ENCODE measurements around the gene CDC40. TPM values are rescaled to one million over a fixed set of nuclear protein-coding genes. Genes with fewer than 3 reads are reported as not detected.

The CDC40 gene
- total RNA-seq, 4 donors from 2014 or later, result 11.8 to 25.9 (median 18.3) TPM

DNA sequence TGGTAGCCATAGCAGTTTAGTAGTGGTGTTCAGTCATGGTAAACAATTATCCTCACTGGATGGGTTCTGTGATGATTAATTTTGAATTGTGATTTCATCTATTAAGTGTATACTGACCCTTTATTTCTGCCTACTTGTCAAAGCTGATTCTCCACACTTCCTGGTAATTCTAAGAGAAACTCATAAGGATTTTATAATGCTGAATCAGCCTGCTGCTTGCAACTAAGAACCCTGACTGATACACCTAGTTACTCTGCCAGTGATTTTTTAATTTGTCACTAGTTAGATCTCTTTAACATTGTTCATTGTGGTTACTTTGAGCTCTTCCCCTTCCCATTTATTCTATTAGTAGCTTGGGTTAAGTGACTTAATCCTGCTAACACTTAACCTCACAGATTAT is 8.6 kb downstream of the CDC40 start:
- no peak for ATAC-seq
- TF ChIP-seq EP300 (IDR thresholded peaks at IDR 0.05) (no peak), CTCF (IDR thresholded peaks at IDR 0.05) (no peak), POLR2A (IDR thresholded peaks at IDR 0.05) (no peak), POLR2AphosphoS5 (IDR thresholded peaks at IDR 0.05) (no peak)
- Histone ChIP-seq H3K27me3 (no peaks in the 10 kb centered on the region), H3K4me3 (no peak overlapping the region), H3K27ac (no peak overlapping the region), H3K36me3 (peaks cover 0 to 8% of the 10 kb centered on the region in 2 donors), H3K4me1 (peaks cover 0 to 49% (median 4%) of the 10 kb centered on the region in 3 donors), H3K9me3 (no peaks in the 10 kb centered on the region)

DNA sequence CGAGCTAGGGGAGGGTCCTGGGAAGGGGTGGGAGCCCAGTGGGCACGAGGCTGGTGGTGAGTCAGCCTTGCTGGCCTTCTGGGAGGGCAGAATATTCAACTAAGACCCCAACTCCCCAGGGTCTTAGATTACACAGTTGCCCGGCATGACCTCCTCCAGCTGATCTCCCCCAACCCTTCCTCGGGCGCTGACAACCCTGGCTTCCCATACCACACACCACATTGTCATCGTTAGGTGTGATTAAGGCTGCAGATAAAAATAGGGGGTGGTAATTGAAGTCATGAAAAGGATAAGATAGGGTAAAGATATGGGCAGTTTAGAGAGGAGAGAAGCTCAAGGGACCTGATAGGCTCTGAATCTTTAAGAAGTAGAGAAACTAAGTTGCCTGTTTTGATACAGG is 10.5 kb downstream of the CDC40 start:
- no peak overlapping the region for H3K4me3 ChIP-seq
- H3K9me3 ChIP-seq, result no peaks in the 10 kb centered on the region
- H3K4me1 ChIP-seq, result peaks cover 0 to 34% (median 4%) of the 10 kb centered on the region in 3 donors
- H3K27ac ChIP-seq, result no peak overlapping the region
- TF ChIP-seq POLR2AphosphoS5 (IDR thresholded peaks at IDR 0.05), result no peak
- TF ChIP-seq POLR2A (IDR thresholded peaks at IDR 0.05), result no peak
- no peak for TF ChIP-seq CTCF (IDR thresholded peaks at IDR 0.05)
- no peak for TF ChIP-seq EP300 (IDR thresholded peaks at IDR 0.05)
- no peaks in the 10 kb centered on the region for H3K27me3 ChIP-seq
- WGBS, 2 donors (ENCODE audit: low coverage in 1 of 2), result 89% methylated on average over 5 of the region's 6 CpGs; no CpG with 5 or more reads in 1 of the 2 donors
- ATAC-seq, result no peak
- H3K36me3 ChIP-seq, result peaks cover 0 to 19% of the 10 kb centered on the region in 2 donors

DNA sequence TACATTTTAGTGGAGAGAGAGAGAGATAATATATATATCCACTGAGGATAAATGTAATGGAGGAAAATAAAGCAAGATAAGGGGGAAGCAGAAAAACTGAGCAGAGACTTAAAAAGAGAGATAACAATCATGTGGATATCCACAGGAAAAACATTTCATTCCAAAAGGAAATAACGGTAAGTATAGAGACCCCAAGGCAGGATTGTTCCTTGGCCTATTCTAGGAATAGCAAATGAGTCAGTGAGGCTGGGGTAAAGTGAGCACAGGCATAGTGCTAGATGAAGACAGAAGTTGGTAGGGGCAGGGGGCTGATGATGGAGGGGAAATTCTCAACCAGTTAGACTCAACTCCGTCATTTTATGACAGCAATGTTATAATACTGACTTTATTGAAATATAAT is 11.2 kb downstream of the CDC40 start:
- 76 to 81% methylated on average over 2 of the region's 2 CpGs for WGBS, 2 donors (ENCODE audit: low coverage in 1 of 2)
- Histone ChIP-seq H3K4me3 (no peak overlapping the region), H3K4me1 (peaks cover 0 to 27% (median 4%) of the 10 kb centered on the region in 3 donors), H3K36me3 (peaks cover 0 to 19% of the 10 kb centered on the region in 2 donors), H3K9me3 (no peaks in the 10 kb centered on the region), H3K27ac (no peak overlapping the region), H3K27me3 (no peaks in the 10 kb centered on the region)
- TF ChIP-seq CTCF (IDR thresholded peaks at IDR 0.05) (no peak), POLR2A (IDR thresholded peaks at IDR 0.05) (no peak), EP300 (IDR thresholded peaks at IDR 0.05) (no peak), POLR2AphosphoS5 (IDR thresholded peaks at IDR 0.05) (no peak)
- ATAC-seq, result no peak

DNA sequence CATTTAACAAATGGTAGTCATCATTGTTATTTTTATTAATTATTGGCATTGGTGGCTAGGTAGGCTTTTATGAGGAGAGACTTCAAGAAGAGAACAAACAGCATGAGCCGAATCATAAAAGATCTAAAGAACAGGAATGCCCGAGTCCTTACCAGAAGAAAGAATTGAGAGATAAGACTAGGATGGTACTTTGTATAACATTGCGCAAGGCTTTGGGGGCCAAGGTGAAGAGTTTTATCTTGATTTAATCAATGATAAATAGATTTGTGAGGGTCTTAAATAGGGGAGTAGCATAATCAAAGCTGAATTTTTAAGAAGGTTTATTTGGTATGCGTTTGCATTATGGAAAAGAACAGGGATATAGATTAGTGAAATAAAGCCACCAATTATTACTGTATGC is 15.4 kb downstream of the CDC40 start:
- TF ChIP-seq POLR2A (IDR thresholded peaks at IDR 0.05) (no peak), CTCF (IDR thresholded peaks at IDR 0.05) (no peak), POLR2AphosphoS5 (IDR thresholded peaks at IDR 0.05) (no peak), EP300 (IDR thresholded peaks at IDR 0.05) (no peak)
- H3K4me3 ChIP-seq, result no peak overlapping the region
- no peaks in the 10 kb centered on the region for H3K27me3 ChIP-seq
- H3K4me1 ChIP-seq, result peaks cover 0 to 18% (median 0%) of the 10 kb centered on the region in 3 donors
- no peak overlapping the region for H3K27ac ChIP-seq
- H3K36me3 ChIP-seq, result peaks cover 0 to 19% of the 10 kb centered on the region in 2 donors
- no peaks in the 10 kb centered on the region for H3K9me3 ChIP-seq
- WGBS, 2 donors (ENCODE audit: low coverage in 1 of 2), result 92 to 93% methylated on average over 3 to 4 of the region's 4 CpGs
- no peak for ATAC-seq

- Histone ChIP-seq H3K9me3 (no peaks in the 10 kb centered on the region), H3K4me1 (peaks cover 0 to 13% (median 0%) of the 10 kb centered on the region in 3 donors), H3K36me3 (peaks cover 0 to 19% of the 10 kb centered on the region in 2 donors), H3K4me3 (no peak overlapping the region), H3K27ac (no peak overlapping the region), H3K27me3 (no peaks in the 10 kb centered on the region)
- WGBS, 2 donors (ENCODE audit: low coverage in 1 of 2), result 80 to 88% methylated on average over 1 of the region's 1 CpG
- no peak for TF ChIP-seq POLR2A (IDR thresholded peaks at IDR 0.05)
- TF ChIP-seq EP300 (IDR thresholded peaks at IDR 0.05), result no peak
- no peak for TF ChIP-seq POLR2AphosphoS5 (IDR thresholded peaks at IDR 0.05)
- no peak for TF ChIP-seq CTCF (IDR thresholded peaks at IDR 0.05)
- ATAC-seq, result no peak
Observed at GRCh38 chr6:110196874-110197273, 16.6 kb downstream of the CDC40 start.

Measured in gastroesophageal sphincter (tissue), 4 donors.